Liver (tissue), 9 donors: ENCODE data around the gene PDLIM3. TPM values are rescaled to one million over a fixed set of nuclear protein-coding genes. Genes with fewer than 3 reads are reported as not detected.

Source experiments
- DNase-seq: peaks from one replicate; pipeline ENCODE4 v3.0.0-alpha.2; 2017; ENCODE audit warnings: low spot score
- H3K27ac ChIP-seq, 2 donors: one replicate each; pipeline ENCODE4 v1.7.0; 2013; ENCODE audit warnings: inconsistent platforms in 2 of 2, low read length in 2 of 2, control low read depth in 1 of 2, low read depth in 1 of 2, mild to moderate bottlenecking in 1 of 2
- H3K27me3 ChIP-seq, 4 donors: one replicate each; pipeline versions ENCODE4 v1.6.1 to v1.7.0; 2013; ENCODE audit warnings: low read length in 3 of 4, inconsistent platforms in 1 of 4, mild to moderate bottlenecking in 1 of 4, moderate library complexity in 1 of 4; ENCODE audit not compliant: control insufficient read depth in 4 of 4, insufficient read depth in 4 of 4
- H3K36me3 ChIP-seq, 4 donors: one replicate each; pipeline versions ENCODE4 v1.6.1 to v1.7.0; 2013; ENCODE audit warnings: low read length in 3 of 4, mild to moderate bottlenecking in 3 of 4, low read depth in 1 of 4, moderate library complexity in 1 of 4; ENCODE audit not compliant: control insufficient read depth in 4 of 4, insufficient read depth in 3 of 4
- H3K4me1 ChIP-seq, 4 donors: one replicate each; pipeline versions ENCODE4 v1.6.1 to v1.7.0; 2013; ENCODE audit warnings: low read length in 3 of 4, mild to moderate bottlenecking in 3 of 4, moderate library complexity in 1 of 4; ENCODE audit not compliant: control insufficient read depth in 4 of 4, insufficient read depth in 4 of 4
- H3K4me3 ChIP-seq, 3 donors: one replicate each; pipeline versions ENCODE4 v1.6.1 to v1.7.0; 2013; ENCODE audit warnings: low read length in 3 of 3, control low read depth in 1 of 3, low read depth in 1 of 3, mild to moderate bottlenecking in 1 of 3
- H3K9ac ChIP-seq, 2 donors: one replicate each; pipeline ENCODE4 v1.7.0; 2013; ENCODE audit warnings: low read length in 2 of 2, mild to moderate bottlenecking in 2 of 2, moderate library complexity in 2 of 2, control low read depth in 1 of 2, low read depth in 1 of 2
- H3K9me3 ChIP-seq, 4 donors: one replicate each; pipeline versions ENCODE4 v1.6.1 to v1.7.0; 2013; ENCODE audit warnings: low read length in 3 of 4; ENCODE audit not compliant: control insufficient read depth in 4 of 4
- EGR1 ChIP-seq, 2 donors: IDR thresholded peaks; 2 replicates each; pipeline ENCODE4 v1.6.1; 2016 to 2018; ENCODE audit warnings: antibody characterized with exemption in 2 of 2, low read depth in 2 of 2
- HNF4G ChIP-seq: IDR thresholded peaks from 2 replicates; pipeline ENCODE4 v1.6.1; 2016; ENCODE audit warnings: antibody characterized with exemption
- NR2F2 ChIP-seq: IDR thresholded peaks from 2 replicates; pipeline ENCODE4 v1.6.1; 2016; ENCODE audit warnings: antibody characterized with exemption
- RAD21 ChIP-seq, 2 donors: IDR thresholded peaks; 2 replicates each; pipeline ENCODE4 v1.6.1; 2016; ENCODE audit warnings: antibody characterized with exemption in 2 of 2, mild to moderate bottlenecking in 2 of 2
- REST ChIP-seq: IDR thresholded peaks from 2 replicates; pipeline ENCODE4 v1.6.1; 2016; ENCODE audit warnings: antibody characterized with exemption, mild to moderate bottlenecking
- RXRA ChIP-seq, 2 donors: IDR thresholded peaks; 2 replicates each; pipeline ENCODE4 v1.6.1; 2017 to 2018; ENCODE audit warnings: antibody characterized with exemption in 2 of 2, mild to moderate bottlenecking in 1 of 2
- TAF1 ChIP-seq: conservative IDR thresholded peaks from 2 replicates; pipeline ENCODE4 v1.6.1; 2016; ENCODE audit warnings: antibody characterized with exemption, mild to moderate bottlenecking
- YY1 ChIP-seq: IDR thresholded peaks from 2 replicates; pipeline ENCODE4 v1.6.1; 2016; ENCODE audit warnings: antibody characterized with exemption, mild to moderate bottlenecking
- ZBTB33 ChIP-seq: IDR thresholded peaks from 2 replicates; pipeline ENCODE4 v1.6.1; 2016; ENCODE audit warnings: antibody characterized with exemption
- WGBS: extraction: QIAGEN DNeasy Blood & Tissue Kit; methylation state at CpG from one replicate; pipeline ENCODE4 v1.1.7; 2013; 5-methylcytosine and 5-hydroxymethylcytosine counted together
- polyA plus RNA-seq, 2 donors: library from polyadenylated mRNA; stranded (reverse) in 1 of 2; unstranded in 1 of 2; fragments of 200-250 nt in 1 of 2; fragments of >200 nt in 1 of 2; fragmentation: Nextera tagmentation in 1 of 2; extraction: Ambion mirVana in 1 of 2; gene quantifications; one replicate each; pipeline versions ENCODE4 v1.2.1 to v1.2.3, GENCODE V29; 2013 to 2015
- total RNA-seq, 2 donors: library from RNA; depleted of rRNA; stranded (reverse); fragments of >200 nt; gene quantifications; one replicate each; pipeline ENCODE4 v1.2.3, GENCODE V29; 2014
- donor health status: healthy.
- donor health status: healthy.
- donor health status: healthy.
- donor health status: healthy.
- donor health status: healthy.

Gene PDLIM3
- total and polyA plus RNA-seq, 4 donors: 0.58 to 8.8 (median 3.3) TPM

GRCh38 chr4:185464887-185465286 lies 70.4 kb downstream of the PDLIM3 start:
- Histone ChIP-seq H3K4me1 (no peaks in the 10 kb centered on the region), H3K9ac (no peak overlapping the region), H3K27me3 (no peaks in the 10 kb centered on the region), H3K36me3 (no peaks in the 10 kb centered on the region), H3K4me3 (no peak overlapping the region), H3K9me3 (no peaks in the 10 kb centered on the region), H3K27ac (no peak overlapping the region)
- TF ChIP-seq RAD21 (IDR thresholded peaks at IDR 0.05) (no peak), REST (no peak), ZBTB33 (no peak), HNF4G (no peak), YY1 (no peak), EGR1 (IDR thresholded peaks at IDR 0.05; ENCODE audit: low read depth in 2 of 2) (no peak)
- DNase-seq: no peak
- WGBS: 44% methylated on average over 1 of the region's 1 CpG

GRCh38 chr4:185464183-185464582 lies 71.1 kb downstream of the PDLIM3 start:
- Histone ChIP-seq H3K27me3 (no peaks in the 10 kb centered on the region), H3K9me3 (no peaks in the 10 kb centered on the region), H3K27ac (no peak overlapping the region), H3K36me3 (no peaks in the 10 kb centered on the region), H3K9ac (no peak overlapping the region), H3K4me1 (no peaks in the 10 kb centered on the region), H3K4me3 (no peak overlapping the region)
- DNase-seq: no peak
- 62% methylated on average over 6 of the region's 6 CpGs for WGBS
- TF ChIP-seq NR2F2 (no peak), REST (no peak), RXRA (IDR thresholded peaks at IDR 0.05) (no peak), TAF1 (no peak), EGR1 (IDR thresholded peaks at IDR 0.05; ENCODE audit: low read depth in 2 of 2) (no peak)
